GM21447 (cell line): ENCODE results near the gene ZNF41.
"Not testable (repeated sequence)": the region's sequence is repeated elsewhere in the genome, so short reads cannot be mapped to it uniquely, and the experiment has no call there.

Source experiments
- ATAC-seq: cut with Tn5 transposase; IDR thresholded peaks from one replicate; pipeline ENCODE4 v1.9.1; 2021; ENCODE audit not compliant: unreplicated experiment

The ZNF41 gene

GRCh38 chrX:47482512-47483305, at the start of gene ZNF41:
TSS of gene ZNF41 (minus strand) at chrX:47483222. CDS start at chrX:47467481, 15,741 bp downstream.
- peak; percentile 90 for ATAC-seq

DNA sequence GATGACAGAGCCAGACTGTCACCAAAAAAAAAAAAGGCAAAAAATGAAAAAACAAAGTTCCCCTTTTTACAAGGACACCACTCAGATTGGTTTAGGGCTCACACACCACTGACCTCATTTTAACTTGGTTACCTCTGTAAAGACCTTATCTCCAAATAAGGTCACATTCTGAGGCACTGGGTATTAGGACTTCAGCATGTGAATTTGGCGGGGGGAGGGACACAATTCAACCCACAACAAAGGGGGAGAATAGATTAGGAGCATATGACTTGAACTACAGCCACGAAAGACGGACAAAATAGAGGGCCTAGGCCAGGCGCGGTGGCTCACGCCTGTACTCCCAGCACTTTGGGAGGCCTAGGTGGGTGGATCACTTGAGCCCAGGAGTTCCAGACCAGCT, 47.0 kb upstream of the ZNF41 start:
- no peak for ATAC-seq

GRCh38 chrX:47529548-47529947, 46.5 kb upstream of the ZNF41 start:
- ATAC-seq, result no peak

DNA sequence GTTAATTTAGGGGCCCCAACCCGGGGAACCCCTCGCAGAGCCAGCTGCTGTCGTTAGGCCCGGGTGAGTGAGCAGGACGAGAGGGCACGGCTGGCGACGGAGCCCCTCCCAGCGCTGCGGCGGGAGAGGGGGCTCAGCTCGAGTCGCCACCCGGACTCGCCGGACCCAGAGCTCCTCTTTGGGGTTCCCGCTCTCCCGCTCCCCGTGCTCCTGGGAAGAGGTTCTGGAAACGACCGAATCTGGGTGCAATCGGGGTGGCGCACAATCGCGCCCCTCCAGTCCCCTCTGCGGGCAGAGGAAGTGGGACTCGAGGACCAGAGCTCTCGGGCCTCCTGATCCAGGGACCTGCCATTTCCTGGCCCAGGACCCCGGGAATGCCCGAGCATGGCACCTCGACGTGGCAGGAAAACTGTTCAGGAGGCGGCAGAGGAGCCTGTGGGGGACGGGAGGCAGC, 40.7 kb upstream of the ZNF41 start:
- no peak for ATAC-seq

DNA sequence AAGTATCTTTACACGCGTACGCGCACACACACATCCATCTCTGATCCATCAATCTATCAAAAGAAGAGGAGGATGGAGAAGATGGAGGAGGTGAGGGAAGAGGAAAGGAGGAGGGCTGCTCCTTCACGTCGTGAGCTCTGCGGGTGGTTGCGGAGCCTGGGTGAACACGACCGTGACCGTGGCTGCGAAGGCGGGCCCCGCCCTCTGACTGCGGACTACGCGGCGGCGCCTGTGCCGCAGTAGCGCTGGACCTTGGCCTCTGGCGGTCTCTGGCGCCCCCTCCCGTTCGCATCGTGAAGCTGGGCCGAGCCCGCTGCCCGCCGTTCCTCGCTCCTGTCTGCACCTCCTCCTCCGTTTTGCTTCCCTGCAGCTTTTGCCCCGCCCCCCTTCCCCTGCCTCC, 40.3 kb upstream of the ZNF41 start:
- ATAC-seq, result peak; percentile 85

- no peak for ATAC-seq
Observed at GRCh38 chrX:47518144-47518543, 35.1 kb upstream of the ZNF41 start.

DNA sequence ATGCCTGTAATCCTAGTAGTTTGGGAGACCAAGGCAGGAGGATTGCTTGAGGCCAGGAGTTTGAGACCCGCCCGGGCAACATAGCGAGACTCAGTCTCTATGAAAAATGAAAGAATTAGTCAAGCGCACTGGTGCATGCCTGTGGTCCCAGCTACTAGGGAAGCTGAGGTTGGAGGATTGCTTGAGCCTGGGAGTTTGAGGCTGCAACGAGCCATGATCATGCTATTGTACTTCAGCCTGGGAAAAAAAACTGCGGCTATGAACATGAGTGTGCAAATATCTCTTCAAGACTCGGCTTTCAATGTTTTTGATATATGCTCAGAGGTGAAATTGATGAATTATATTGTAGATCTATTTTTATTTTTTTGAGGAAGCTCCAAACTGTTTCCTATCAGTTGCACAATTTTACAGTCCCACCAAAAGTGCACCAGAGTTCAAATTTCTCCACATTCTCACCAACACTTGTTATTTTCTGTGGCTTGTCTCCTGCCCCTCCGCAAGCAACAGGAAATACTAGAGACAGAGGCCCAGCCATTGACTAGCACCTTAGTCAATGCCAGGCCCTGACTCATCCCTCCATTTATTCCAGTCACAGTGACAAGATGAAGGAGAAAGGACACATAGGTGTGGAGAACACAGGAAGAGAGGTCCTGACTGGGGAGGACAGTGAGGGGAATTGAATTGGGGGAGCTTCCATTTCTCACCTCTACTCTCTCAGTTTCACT, 33.1 kb upstream of the ZNF41 start:
- no peak for ATAC-seq

GRCh38 chrX:47514533-47515235, 31.7 kb upstream of the ZNF41 start:
- ATAC-seq, result no peak

DNA sequence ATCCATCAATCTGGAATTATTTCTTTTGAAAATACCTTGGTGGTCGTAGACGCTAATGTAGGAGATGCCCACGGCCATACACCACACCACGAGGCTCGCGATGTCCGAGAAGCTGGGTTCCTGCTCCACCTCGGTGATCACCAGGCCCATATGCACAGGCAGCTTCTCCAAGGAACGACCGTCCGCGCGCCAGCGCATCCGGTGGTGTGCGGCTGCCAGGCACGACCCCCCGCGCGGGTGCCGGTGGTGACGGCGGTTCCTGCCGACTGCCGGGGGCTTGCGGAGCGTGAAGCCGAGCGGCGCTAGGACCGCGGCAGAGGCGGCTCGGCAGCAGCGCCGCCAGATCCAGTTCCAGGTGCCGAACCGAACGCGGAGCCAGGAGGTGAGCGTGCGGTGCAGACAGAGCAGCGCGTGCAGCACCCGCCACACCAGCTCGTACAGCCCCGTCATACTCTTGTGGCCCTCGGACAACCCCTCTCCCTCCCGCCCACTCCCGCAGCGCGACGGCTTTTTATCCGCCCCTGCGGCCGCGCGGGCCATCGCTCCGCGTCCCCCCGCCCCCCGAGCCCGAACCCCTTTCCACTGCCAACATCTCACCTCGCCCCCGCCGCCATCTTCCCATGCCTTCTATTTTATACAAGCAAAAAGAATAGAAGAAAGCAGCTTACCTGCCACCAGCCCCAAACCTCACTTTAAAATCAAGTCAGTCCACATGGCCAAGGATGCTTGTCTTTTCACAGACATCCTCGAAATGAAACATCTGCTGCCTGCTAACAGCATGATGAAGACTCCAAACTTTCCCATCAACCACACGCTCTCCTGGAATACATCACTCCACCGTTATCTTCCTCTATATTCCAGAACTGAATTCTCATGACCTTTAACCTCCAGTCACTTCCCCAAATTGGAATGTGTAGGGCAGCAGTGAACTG, 30.3 kb upstream of the ZNF41 start:
- ATAC-seq, result not testable (repeated sequence)

- ATAC-seq, result not testable (repeated sequence)
Observed at GRCh38 chrX:47512383-47512782, 29.4 kb upstream of the ZNF41 start.

- no peak for ATAC-seq
Observed at GRCh38 chrX:47507153-47507867, 24.3 kb upstream of the ZNF41 start.

- no peak for ATAC-seq
Observed at GRCh38 chrX:47503151-47503550, 20.1 kb upstream of the ZNF41 start.

GRCh38 chrX:47502316-47503125, 19.5 kb upstream of the ZNF41 start:
- no peak for ATAC-seq

GRCh38 chrX:47501226-47502074, 18.4 kb upstream of the ZNF41 start:
- no peak for ATAC-seq

DNA sequence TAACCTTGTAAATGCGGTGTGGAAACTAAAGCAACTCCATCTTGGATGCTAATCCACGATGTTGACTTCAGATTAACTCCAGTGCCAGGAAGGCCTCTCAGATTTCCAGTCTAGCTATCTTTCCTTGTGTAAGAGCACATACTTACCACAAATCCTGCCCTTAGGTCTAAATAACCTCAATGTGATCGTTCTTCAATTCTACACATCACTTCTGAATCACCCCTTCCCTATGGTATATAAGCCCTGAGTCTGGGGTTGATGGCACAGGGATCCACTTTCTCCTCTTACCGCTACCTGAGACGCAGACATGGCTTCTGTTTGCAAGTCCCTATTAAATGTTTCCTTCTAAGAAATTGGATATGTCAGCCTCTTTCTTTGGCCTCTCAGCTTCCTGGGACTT, 17.5 kb upstream of the ZNF41 start:
- no peak for ATAC-seq

DNA sequence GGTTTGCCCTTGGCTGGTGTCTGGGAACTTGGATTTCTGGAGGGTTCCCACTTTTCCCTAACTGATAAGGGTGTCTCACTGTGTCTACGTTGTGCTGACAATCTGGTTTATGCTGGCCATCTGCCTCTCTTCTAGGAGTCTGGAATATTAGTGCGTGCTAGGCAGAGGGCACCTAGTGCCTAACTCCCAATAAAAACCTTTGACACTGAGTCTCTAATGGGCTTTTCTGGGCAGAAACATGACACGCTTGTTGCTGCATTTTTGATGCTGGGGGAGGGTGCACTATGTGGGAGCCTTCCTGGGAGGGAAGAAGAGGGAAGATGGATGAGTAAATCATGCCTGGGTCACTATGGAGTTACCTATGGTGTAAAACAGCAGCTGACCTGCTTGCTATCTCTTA, 16.3 kb upstream of the ZNF41 start:
- ATAC-seq, result no peak

GRCh38 chrX:47498411-47498810, 15.4 kb upstream of the ZNF41 start:
- no peak for ATAC-seq

- ATAC-seq, result no peak
Observed at GRCh38 chrX:47497271-47497888, 14.4 kb upstream of the ZNF41 start.
